ENCODE data around the gene BTBD6. TPM values are rescaled to one million over a fixed set of nuclear protein-coding genes. Genes with fewer than 3 reads are reported as not detected.
"Not testable (repeated sequence)": the region's sequence is repeated elsewhere in the genome, so short reads cannot be mapped to it uniquely, and the experiment has no call there.

Gene BTBD6
- total RNA-seq, 1 experiment from 2014 or later: 9.0 TPM

GRCh38 chr14:105290621-105291346 is 42.5 kb downstream of the BTBD6 start:
- H3K4me3 ChIP-seq: no peak overlapping the region
- no peak overlapping the region for H2AFZ ChIP-seq
- ChIA-PET CTCF (no interaction called here), POLR2A (ENCODE audit: unreplicated experiment) (interaction anchor here (0.7 kb wide), 1 partner anchor 183 kb away, joined by 5 read pairs; no protein-coding TSS in a partner anchor)
- no peaks in the 10 kb centered on the region for H3F3A ChIP-seq (ENCODE audit: insufficient read depth, low read depth)
- H3K79me2 ChIP-seq (ENCODE audit: low read depth): peaks cover 38% of the 10 kb centered on the region
- H3K4me1 ChIP-seq (replicated peaks; ENCODE audit: insufficient read depth): no peaks in the 10 kb centered on the region
- H4K20me1 ChIP-seq (ENCODE audit: insufficient read depth): peaks cover 32% of the 10 kb centered on the region
- no peak overlapping the region for H3K4me2 ChIP-seq
- no peak for TF ChIP-seq CTCF (conservative IDR thresholded peaks at IDR 0.05)
- H3K9me3 ChIP-seq (ENCODE audit: insufficient read depth, low read depth): no peaks in the 10 kb centered on the region
- no TSS peak for BruUV-seq (replicated peaks)
- no peak for DNase-seq
- H3K36me3 ChIP-seq (ENCODE audit: low read depth): no peaks in the 10 kb centered on the region
- H3K27me3 ChIP-seq (ENCODE audit: insufficient read depth, low read depth): no peaks in the 10 kb centered on the region
- intact Hi-C loops (cut with micrococcal nuclease; ENCODE audit: unreplicated experiment): no loop called here
- no peak overlapping the region for H3K27ac ChIP-seq
- no peaks in the 10 kb centered on the region for H3K9me2 ChIP-seq (ENCODE audit: insufficient read depth)

- TF ChIP-seq CTCF (conservative IDR thresholded peaks at IDR 0.05) (no peak), EZH2 (IDR thresholded peaks at IDR 0.05; ENCODE audit: low read depth) (no peak)
- Histone ChIP-seq H3K9me3 (ENCODE audit: insufficient read depth, low read depth) (no peaks in the 10 kb centered on the region), H3K36me3 (ENCODE audit: low read depth) (no peaks in the 10 kb centered on the region), H4K20me1 (ENCODE audit: insufficient read depth) (peaks cover 28% of the 10 kb centered on the region), H3F3A (ENCODE audit: insufficient read depth, low read depth) (no peaks in the 10 kb centered on the region), H3K4me3 (no peak overlapping the region), H3K4me1 (replicated peaks; ENCODE audit: insufficient read depth) (no peaks in the 10 kb centered on the region), H2AFZ (no peak overlapping the region), H3K4me2 (no peak overlapping the region), H3K27ac (no peak overlapping the region), H3K27me3 (ENCODE audit: insufficient read depth, low read depth) (no peaks in the 10 kb centered on the region), H3K79me2 (ENCODE audit: low read depth) (peaks cover 61% of the 10 kb centered on the region), H3K9me2 (ENCODE audit: insufficient read depth) (no peaks in the 10 kb centered on the region)
- CTCF ChIA-PET: interaction anchor here (0.6 kb wide), 1 partner anchor 241 kb away, joined by 5 read pairs; no protein-coding TSS in a partner anchor
- BruUV-seq (replicated peaks): no TSS peak
- POLR2A ChIA-PET (ENCODE audit: unreplicated experiment): no interaction called here
- intact Hi-C loops (cut with micrococcal nuclease; ENCODE audit: unreplicated experiment): no loop called here
- no peak for DNase-seq
Measured at GRCh38 chr14:105292826-105293711, 44.7 kb downstream of the BTBD6 start.

- BruUV-seq (replicated peaks): no TSS peak
- H3K79me2 ChIP-seq (ENCODE audit: low read depth): peaks cover 72% of the 10 kb centered on the region
- CTCF ChIA-PET: no interaction called here
Measured at GRCh38 chr14:105294142-105294597, 45.8 kb downstream of the BTBD6 start.

GRCh38 chr14:105297311-105297710 is 49.0 kb downstream of the BTBD6 start:
- H4K20me1 ChIP-seq (ENCODE audit: insufficient read depth): peaks cover 28% of the 10 kb centered on the region
- DNase-seq; H3K4me3 ChIP-seq; H3K9me2 ChIP-seq (ENCODE audit: insufficient read depth); H3K9me3 ChIP-seq (ENCODE audit: insufficient read depth, low read depth); H3K36me3 ChIP-seq (ENCODE audit: low read depth); H3K27ac ChIP-seq; intact Hi-C loops (cut with micrococcal nuclease; ENCODE audit: unreplicated experiment); H3K27me3 ChIP-seq (ENCODE audit: insufficient read depth, low read depth); H3K4me1 ChIP-seq (replicated peaks; ENCODE audit: insufficient read depth); POLR2A ChIA-PET (ENCODE audit: unreplicated experiment); H3F3A ChIP-seq (ENCODE audit: insufficient read depth, low read depth); H3K4me2 ChIP-seq; BruUV-seq (replicated peaks); H2AFZ ChIP-seq; CTCF ChIA-PET: not testable (repeated sequence)
- peaks cover 74% of the 10 kb centered on the region for H3K79me2 ChIP-seq (ENCODE audit: low read depth)

More at GRCh38 chr14:105294142-105294597, 45.8 kb downstream of the BTBD6 start:
- Histone ChIP-seq H3K9me3 (ENCODE audit: insufficient read depth, low read depth) (no peaks in the 10 kb centered on the region), H3K4me1 (replicated peaks; ENCODE audit: insufficient read depth) (peaks cover 3% of the 10 kb centered on the region), H3K36me3 (ENCODE audit: low read depth) (no peaks in the 10 kb centered on the region), H3K27ac (no peak overlapping the region), H3K27me3 (ENCODE audit: insufficient read depth, low read depth) (no peaks in the 10 kb centered on the region), H3K4me2 (no peak overlapping the region), H4K20me1 (ENCODE audit: insufficient read depth) (peaks cover 33% of the 10 kb centered on the region), H3K9me2 (ENCODE audit: insufficient read depth) (no peaks in the 10 kb centered on the region), H3K4me3 (no peak overlapping the region), H2AFZ (no peak overlapping the region), H3F3A (ENCODE audit: insufficient read depth, low read depth) (no peaks in the 10 kb centered on the region)
- POLR2A ChIA-PET (ENCODE audit: unreplicated experiment): no interaction called here
- TF ChIP-seq EZH2 (IDR thresholded peaks at IDR 0.05; ENCODE audit: low read depth) (no peak), CTCF (conservative IDR thresholded peaks at IDR 0.05) (no peak)
- intact Hi-C loops (cut with micrococcal nuclease; ENCODE audit: unreplicated experiment): no loop called here
- no peak for DNase-seq
